ENCODE data around the gene TGM2.

DNA sequence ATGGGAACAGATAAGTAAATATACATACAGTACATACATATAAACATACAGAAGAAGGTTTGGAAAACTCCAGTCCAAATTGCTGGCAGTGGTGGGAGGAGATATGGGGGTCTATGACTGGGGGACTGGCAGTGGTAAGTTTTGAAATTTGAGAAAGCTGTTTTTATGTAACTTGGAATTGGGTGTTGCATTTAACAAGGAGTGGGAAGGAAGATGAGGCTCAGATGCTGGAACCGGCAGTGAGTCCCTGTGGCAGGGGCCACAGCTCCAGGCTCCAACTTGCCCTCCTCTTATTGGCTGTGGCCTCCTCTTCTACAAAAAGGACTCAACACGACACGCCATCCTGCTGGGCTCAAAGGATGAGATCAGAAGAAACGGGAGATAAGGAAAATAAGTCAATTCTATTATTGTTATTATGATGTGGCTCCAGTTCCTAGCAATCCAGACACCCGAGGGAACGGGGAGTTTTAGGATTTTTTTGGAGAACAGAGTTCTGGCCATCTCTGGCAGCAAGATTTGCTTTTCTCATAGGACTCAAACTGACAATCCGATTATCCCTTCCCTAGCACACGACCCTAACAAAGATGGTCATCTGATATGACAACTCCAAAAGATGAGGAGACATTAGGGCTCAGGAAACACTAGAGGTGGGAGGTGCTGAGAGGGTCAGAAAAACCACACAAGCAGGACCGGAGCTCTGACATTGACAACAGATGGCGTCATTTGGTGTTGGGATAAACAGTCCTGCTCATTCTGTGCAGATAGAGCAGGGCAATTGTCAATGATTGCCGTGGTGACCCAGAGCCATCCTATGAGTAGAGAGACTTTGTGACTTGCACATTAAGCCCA lies 6.0 kb upstream of the TGM2 start:
- TF ChIP-seq, protein P1, sequence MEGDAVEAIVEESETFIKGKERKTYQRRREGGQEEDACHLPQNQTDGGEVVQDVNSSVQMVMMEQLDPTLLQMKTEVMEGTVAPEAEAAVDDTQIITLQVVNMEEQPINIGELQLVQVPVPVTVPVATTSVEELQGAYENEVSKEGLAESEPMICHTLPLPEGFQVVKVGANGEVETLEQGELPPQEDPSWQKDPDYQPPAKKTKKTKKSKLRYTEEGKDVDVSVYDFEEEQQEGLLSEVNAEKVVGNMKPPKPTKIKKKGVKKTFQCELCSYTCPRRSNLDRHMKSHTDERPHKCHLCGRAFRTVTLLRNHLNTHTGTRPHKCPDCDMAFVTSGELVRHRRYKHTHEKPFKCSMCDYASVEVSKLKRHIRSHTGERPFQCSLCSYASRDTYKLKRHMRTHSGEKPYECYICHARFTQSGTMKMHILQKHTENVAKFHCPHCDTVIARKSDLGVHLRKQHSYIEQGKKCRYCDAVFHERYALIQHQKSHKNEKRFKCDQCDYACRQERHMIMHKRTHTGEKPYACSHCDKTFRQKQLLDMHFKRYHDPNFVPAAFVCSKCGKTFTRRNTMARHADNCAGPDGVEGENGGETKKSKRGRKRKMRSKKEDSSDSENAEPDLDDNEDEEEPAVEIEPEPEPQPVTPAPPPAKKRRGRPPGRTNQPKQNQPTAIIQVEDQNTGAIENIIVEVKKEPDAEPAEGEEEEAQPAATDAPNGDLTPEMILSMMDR (IDR thresholded peaks at IDR 0.05; ENCODE audit: low read length) = no peak
- no peak for TF ChIP-seq EZH2phosphoT487 (IDR thresholded peaks at IDR 0.05; ENCODE audit: low read length)
